ENCODE measurements around the gene HTT-AS. TPM values are rescaled to one million over a fixed set of nuclear protein-coding genes. Genes with fewer than 3 reads are reported as not detected.
A peak's percentile ranks its signal among the peaks of the same experiment; 100 is the strongest.

Gene HTT-AS
- total and polyA plus RNA-seq, 2 of the 13 experiments (the other 11 are each of a cell fraction or from before 2014, with no cell fraction given) = not detected

DNA sequence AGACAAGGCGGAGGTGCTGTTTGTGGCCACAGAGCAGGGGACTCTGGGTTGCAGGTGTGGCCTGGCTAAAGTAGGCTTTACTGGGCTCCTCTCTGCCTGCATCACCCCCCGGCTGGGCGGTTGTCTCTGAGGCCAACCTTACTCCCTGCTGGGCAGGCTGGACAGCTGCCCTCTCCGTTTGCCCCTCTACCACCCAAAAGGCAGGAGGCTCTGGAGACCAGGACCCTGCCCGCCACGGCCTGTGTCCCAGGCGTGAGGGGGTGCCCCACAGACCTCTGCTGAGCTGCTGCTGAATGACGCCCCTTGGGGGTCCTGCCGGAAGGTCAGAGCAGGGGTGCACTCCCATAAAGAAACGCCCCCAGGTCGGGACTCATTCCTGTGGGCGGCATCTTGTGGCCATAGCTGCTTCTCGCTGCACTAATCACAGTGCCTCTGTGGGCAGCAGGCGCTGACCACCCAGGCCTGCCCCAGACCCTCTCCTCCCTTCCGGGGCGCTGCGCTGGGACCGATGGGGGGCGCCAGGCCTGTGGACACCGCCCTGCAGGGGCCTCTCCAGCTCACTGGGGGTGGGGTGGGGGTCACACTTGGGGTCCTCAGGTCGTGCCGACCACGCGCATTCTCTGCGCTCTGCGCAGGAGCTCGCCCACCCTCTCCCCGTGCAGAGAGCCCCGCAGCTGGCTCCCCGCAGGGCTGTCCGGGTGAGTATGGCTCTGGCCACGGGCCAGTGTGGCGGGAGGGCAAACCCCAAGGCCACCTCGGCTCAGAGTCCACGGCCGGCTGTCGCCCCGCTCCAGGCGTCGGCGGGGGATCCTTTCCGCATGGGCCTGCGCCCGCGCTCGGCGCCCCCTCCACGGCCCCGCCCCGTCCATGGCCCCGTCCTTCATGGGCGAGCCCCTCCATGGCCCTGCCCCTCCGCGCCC lies 920 bp downstream of the HTT-AS start:
- BruUV-seq (replicated peaks) = no TSS peak
- intact Hi-C loops (cut with micrococcal nuclease; ENCODE audit: unreplicated experiment) = no loop called here
- TF ChIP-seq, protein P1, sequence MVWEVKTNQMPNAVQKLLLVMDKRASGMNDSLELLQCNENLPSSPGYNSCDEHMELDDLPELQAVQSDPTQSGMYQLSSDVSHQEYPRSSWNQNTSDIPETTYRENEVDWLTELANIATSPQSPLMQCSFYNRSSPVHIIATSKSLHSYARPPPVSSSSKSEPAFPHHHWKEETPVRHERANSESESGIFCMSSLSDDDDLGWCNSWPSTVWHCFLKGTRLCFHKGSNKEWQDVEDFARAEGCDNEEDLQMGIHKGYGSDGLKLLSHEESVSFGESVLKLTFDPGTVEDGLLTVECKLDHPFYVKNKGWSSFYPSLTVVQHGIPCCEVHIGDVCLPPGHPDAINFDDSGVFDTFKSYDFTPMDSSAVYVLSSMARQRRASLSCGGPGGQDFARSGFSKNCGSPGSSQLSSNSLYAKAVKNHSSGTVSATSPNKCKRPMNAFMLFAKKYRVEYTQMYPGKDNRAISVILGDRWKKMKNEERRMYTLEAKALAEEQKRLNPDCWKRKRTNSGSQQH (CRISPR knock-in tag; IDR thresholded peaks at IDR 0.05; ENCODE audit: low read depth) = 0 out of 2 replicates have a peak, but pooled peaks have one; percentile 19
- TF ChIP-seq ZNF564 (CRISPR knock-in tag; IDR thresholded peaks at IDR 0.05) = peak; percentile 60; the same call in 1 of the 2 replicates
- TF ChIP-seq ZNF460 (CRISPR knock-in tag; IDR thresholded peaks at IDR 0.05; ENCODE audit: borderline replicate concordance) = no peak
- TF ChIP-seq CEBPZ (IDR thresholded peaks at IDR 0.05; ENCODE audit: low read length) = no peak
- no peak for TF ChIP-seq ZNF225 (CRISPR knock-in tag; IDR thresholded peaks at IDR 0.05)
- TF ChIP-seq HMG20B (CRISPR knock-in tag; conservative IDR thresholded peaks at IDR 0.05) = no peak
- TF ChIP-seq ZNF670 (CRISPR knock-in tag; IDR thresholded peaks at IDR 0.05; ENCODE audit: borderline replicate concordance) = peak; percentile 77; the same call in 1 of the 2 replicates
- no peak for TF ChIP-seq SNAPC2 (CRISPR knock-in tag; IDR thresholded peaks at IDR 0.05)
- TF ChIP-seq ELF1 (CRISPR knock-in tag; IDR thresholded peaks at IDR 0.05) = 0 out of 2 replicates have a peak, but pooled peaks have one; percentile 10
- no peak for TF ChIP-seq ZNF274 (CRISPR knock-in tag; IDR thresholded peaks at IDR 0.05)
- no peak for TF ChIP-seq SUZ12 (IDR thresholded peaks at IDR 0.05; ENCODE audit: low read depth, low read length)
- no peak for TF ChIP-seq ZNF350 (CRISPR knock-in tag; IDR thresholded peaks at IDR 0.05; ENCODE audit: borderline replicate concordance, low read depth)
- no peak for TF ChIP-seq NFRKB (IDR thresholded peaks at IDR 0.05)
- TF ChIP-seq MBNL3 (CRISPR knock-in tag; conservative IDR thresholded peaks at IDR 0.05) = no peak
- TF ChIP-seq ZNF580 (CRISPR knock-in tag; IDR thresholded peaks at IDR 0.05; ENCODE audit: borderline replicate concordance, low read depth) = peak; percentile 65; the same call in 1 of the 2 replicates
- TF ChIP-seq RORA (CRISPR knock-in tag; IDR thresholded peaks at IDR 0.05) = no peak
- TF ChIP-seq BCL6 (CRISPR knock-in tag; IDR thresholded peaks at IDR 0.05) = peak; percentile 59
- peak; percentile 52; the same call in 1 of the 2 replicates for TF ChIP-seq NCOR1 (IDR thresholded peaks at IDR 0.05; ENCODE audit: borderline replicate concordance, low read length)
- peak in 1 of 2 experiments; percentile 61; a peak in 1 of 4 replicates for TF ChIP-seq KLF16 (CRISPR knock-in tag; IDR thresholded peaks at IDR 0.05)

More for the DNA sequence above, 920 bp downstream of the HTT-AS start:
- Histone ChIP-seq H2AFZ (ENCODE audit: low read length) (no peak overlapping the region), H3K27ac (ENCODE audit: extremely low read length, insufficient read depth, low read length) (peak overlapping the region; percentile 83), H3K79me2 (ENCODE audit: insufficient read depth, low read length) (peaks cover 33% of the 10 kb centered on the region), H3K4me2 (ENCODE audit: low read depth, low read length) (peak overlapping the region; percentile 67), H3K4me3 (replicated peaks in 1 of 3; ENCODE audit: insufficient read depth in 1 of 3, low read depth in 2 of 3, low read length in 3 of 3) (peak overlapping the region; percentile 62 to 73 (median 66)), H3K9me3 (ENCODE audit: low read length) (no peaks in the 10 kb centered on the region), H3K36me3 (replicated peaks in 1 of 2; ENCODE audit: control insufficient read depth in 1 of 2, insufficient read depth in 2 of 2, low read length in 2 of 2) (peaks cover 0 to 3% of the 10 kb centered on the region in 2 experiments; a peak in 1 of 5 replicates), H3K4me1 (ENCODE audit: insufficient read depth, low read length) (peaks cover 49% of the 10 kb centered on the region), H4K20me1 (ENCODE audit: insufficient read depth, low read length) (peaks cover 10% of the 10 kb centered on the region), H3K27me3 (ENCODE audit: control insufficient read depth in 1 of 2, insufficient read depth in 2 of 2, low read length in 2 of 2) (peaks cover 0 to 2% of the 10 kb centered on the region in 2 experiments; a peak in 1 of 5 replicates), H3K9ac (ENCODE audit: insufficient read depth, low read depth, low read length) (peak overlapping the region; percentile 70)
- DNase-seq (ENCODE audit: low spot score) (peak; percentile 74), FAIRE-seq (no peak), ATAC-seq (peak; percentile 82)
- in situ Hi-C loops (cut with HindIII; ENCODE audit: extremely low pct_ligation_motif_present, low pct_unique_long_range_greater_than_20kb) = no loop called here
- ChIA-PET CTCF (ENCODE audit: low intra/inter-chr PET ratio, low total read pairs) (no interaction called here), POLR2A (interaction anchor here (0.6 kb wide), 1 partner anchor 539 kb away, joined by 4 read pairs; no protein-coding TSS in a partner anchor)
- 14% methylated on average over 2 of the region's 54 CpGs for WGBS (ENCODE audit: low lambda C conversion rate)
